ENCODE measurements around the gene AADACL3.

AADACL3 gene

GRCh38 chr1:12772520-12772919 lies 56.6 kb downstream of the AADACL3 start:
- Mint-ChIP-seq H3K4me3 (no peak overlapping the region), H3K9me3 (no peaks in the 10 kb centered on the region), H3K27ac (no peak overlapping the region), H3K27me3 (peaks cover 18% of the 10 kb centered on the region), H3K4me1 (no peaks in the 10 kb centered on the region), H3K36me3 (no peaks in the 10 kb centered on the region)

GRCh38 chr1:12773438-12773837 lies 57.5 kb downstream of the AADACL3 start, which contains the start of gene PRAMEF12:
PRAMEF12 (plus strand) TSS chr1:12773738; CDS start chr1:12774868, 1,130 bp downstream.
- peaks cover 15% of the 10 kb centered on the region for H3K27me3 Mint-ChIP-seq
- no peak within 1 kb of the TSS for H3K4me3 Mint-ChIP-seq
- no peaks in the 10 kb centered on the region for H3K36me3 Mint-ChIP-seq
- H3K4me1 Mint-ChIP-seq = no peaks in the 10 kb centered on the region
- no peaks in the 10 kb centered on the region for H3K9me3 Mint-ChIP-seq
- no peak within 1 kb of the TSS for H3K27ac Mint-ChIP-seq

- no peak overlapping the region for H3K4me3 Mint-ChIP-seq
- no peaks in the 10 kb centered on the region for H3K4me1 Mint-ChIP-seq
- no peak overlapping the region for H3K27ac Mint-ChIP-seq
- H3K27me3 Mint-ChIP-seq = peaks cover 12% of the 10 kb centered on the region
- H3K9me3 Mint-ChIP-seq = no peaks in the 10 kb centered on the region
- no peaks in the 10 kb centered on the region for H3K36me3 Mint-ChIP-seq
Measured at GRCh38 chr1:12774801-12775345, 59.0 kb downstream of the AADACL3 start.

GRCh38 chr1:12775443-12775842 lies 59.5 kb downstream of the AADACL3 start:
- no peaks in the 10 kb centered on the region for H3K36me3 Mint-ChIP-seq
- no peaks in the 10 kb centered on the region for H3K9me3 Mint-ChIP-seq
- H3K27ac Mint-ChIP-seq = no peak overlapping the region
- H3K27me3 Mint-ChIP-seq = peaks cover 8% of the 10 kb centered on the region
- no peak overlapping the region for H3K4me3 Mint-ChIP-seq
- H3K4me1 Mint-ChIP-seq = no peaks in the 10 kb centered on the region

- Mint-ChIP-seq H3K36me3 (no peaks in the 10 kb centered on the region), H3K27ac (no peak overlapping the region), H3K27me3 (peaks cover 5% of the 10 kb centered on the region), H3K4me1 (no peaks in the 10 kb centered on the region), H3K4me3 (no peak overlapping the region), H3K9me3 (no peaks in the 10 kb centered on the region)
Measured at GRCh38 chr1:12776801-12777557, 61.1 kb downstream of the AADACL3 start.
